SU-DHL-6 (cell line): ENCODE measurements around the gene CITED2.

Experiments
- EZH2phosphoT487 ChIP-seq: fragments of 200-600 bp; sonication (generic), shearing (Covaris generic); conservative IDR thresholded peaks from 2 replicates; pipeline ENCODE4 v1.6.1; 2018; ENCODE audit warnings: mild to moderate bottlenecking, antibody characterized with exemption, low read length, moderate library complexity, mixed read lengths
- TF ChIP-seq, protein P1 (sequence below): fragments of 200-600 bp; sonication (generic); IDR thresholded peaks from one replicate; pipeline ENCODE4 v1.5.1; 2017; ENCODE audit warnings: antibody characterized with exemption, mild to moderate bottlenecking, low read length, moderate library complexity; ENCODE audit not compliant: insufficient read depth, poor library complexity, severe bottlenecking

DNA sequence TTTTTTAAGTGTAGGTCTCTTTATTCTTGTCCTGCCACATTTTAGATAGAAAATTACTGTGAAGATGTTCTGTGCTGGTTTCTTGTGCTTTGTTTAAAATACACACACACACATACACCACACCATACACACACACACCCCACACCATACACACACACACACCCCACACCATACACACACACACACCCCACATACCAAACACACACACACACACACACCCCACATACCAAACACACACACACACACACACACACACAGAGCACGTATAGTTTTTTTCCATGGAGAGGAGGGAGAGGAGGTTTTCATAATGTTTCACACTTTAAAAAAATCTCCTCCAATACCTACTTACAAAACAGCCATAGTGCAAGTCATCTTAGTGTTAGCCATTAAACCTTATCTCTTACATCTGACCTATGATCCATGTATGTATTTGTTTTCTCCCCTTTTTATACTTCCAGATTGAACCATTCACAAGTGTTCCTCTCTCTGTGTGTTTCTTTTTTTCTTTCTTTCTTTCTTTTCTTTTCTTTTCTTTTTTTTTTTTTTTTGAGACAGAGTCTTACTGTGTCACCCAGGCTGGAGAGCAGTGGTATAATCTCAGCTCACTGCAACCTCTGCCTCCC is 19.7 kb upstream of the CITED2 start:
- TF ChIP-seq, protein P1, sequence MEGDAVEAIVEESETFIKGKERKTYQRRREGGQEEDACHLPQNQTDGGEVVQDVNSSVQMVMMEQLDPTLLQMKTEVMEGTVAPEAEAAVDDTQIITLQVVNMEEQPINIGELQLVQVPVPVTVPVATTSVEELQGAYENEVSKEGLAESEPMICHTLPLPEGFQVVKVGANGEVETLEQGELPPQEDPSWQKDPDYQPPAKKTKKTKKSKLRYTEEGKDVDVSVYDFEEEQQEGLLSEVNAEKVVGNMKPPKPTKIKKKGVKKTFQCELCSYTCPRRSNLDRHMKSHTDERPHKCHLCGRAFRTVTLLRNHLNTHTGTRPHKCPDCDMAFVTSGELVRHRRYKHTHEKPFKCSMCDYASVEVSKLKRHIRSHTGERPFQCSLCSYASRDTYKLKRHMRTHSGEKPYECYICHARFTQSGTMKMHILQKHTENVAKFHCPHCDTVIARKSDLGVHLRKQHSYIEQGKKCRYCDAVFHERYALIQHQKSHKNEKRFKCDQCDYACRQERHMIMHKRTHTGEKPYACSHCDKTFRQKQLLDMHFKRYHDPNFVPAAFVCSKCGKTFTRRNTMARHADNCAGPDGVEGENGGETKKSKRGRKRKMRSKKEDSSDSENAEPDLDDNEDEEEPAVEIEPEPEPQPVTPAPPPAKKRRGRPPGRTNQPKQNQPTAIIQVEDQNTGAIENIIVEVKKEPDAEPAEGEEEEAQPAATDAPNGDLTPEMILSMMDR, result no peak
- no peak for TF ChIP-seq EZH2phosphoT487
